ENCODE measurements around the gene TNIP2.

The TNIP2 gene

GRCh38 chr4:2714918-2715317 lies 41.2 kb downstream of the TNIP2 start:
- no peak for FAIRE-seq

GRCh38 chr4:2714061-2714770 lies 41.9 kb downstream of the TNIP2 start:
- no peak for FAIRE-seq

GRCh38 chr4:2713337-2713736 lies 42.8 kb downstream of the TNIP2 start:
- FAIRE-seq, result no peak

- FAIRE-seq, result no peak
Measured at GRCh38 chr4:2712261-2712842, 43.8 kb downstream of the TNIP2 start.

- FAIRE-seq, result no peak
Measured at GRCh38 chr4:2702770-2703169, 53.4 kb downstream of the TNIP2 start.

- no peak for FAIRE-seq
Measured at GRCh38 chr4:2702361-2702760, 53.8 kb downstream of the TNIP2 start.

GRCh38 chr4:2700031-2700430 lies 56.1 kb downstream of the TNIP2 start:
- no peak for FAIRE-seq

- FAIRE-seq, result no peak
Measured at GRCh38 chr4:2699534-2699933, 56.6 kb downstream of the TNIP2 start.

- no peak for FAIRE-seq
Measured at GRCh38 chr4:2698951-2699505, 57.1 kb downstream of the TNIP2 start.

GRCh38 chr4:2698504-2698903 lies 57.6 kb downstream of the TNIP2 start:
- no peak for FAIRE-seq

GRCh38 chr4:2697995-2698414 lies 58.1 kb downstream of the TNIP2 start:
- no peak for FAIRE-seq

GRCh38 chr4:2696423-2696822 lies 59.7 kb downstream of the TNIP2 start:
- no peak for FAIRE-seq

GRCh38 chr4:2695346-2696060 lies 60.6 kb downstream of the TNIP2 start:
- no peak for FAIRE-seq

GRCh38 chr4:2694691-2695090 lies 61.4 kb downstream of the TNIP2 start:
- no peak for FAIRE-seq

- no peak for FAIRE-seq
Measured at GRCh38 chr4:2691952-2692435, 64.1 kb downstream of the TNIP2 start.

All from endometrium (tissue), 2 donors.